HUES48 (cell line): ENCODE data around the gene NUP210.
A peak's percentile ranks its signal among the peaks of the same experiment; 100 is the strongest.

ENCODE experiments used
- H3K27ac ChIP-seq: one replicate; pipeline ENCODE4 v1.7.0; 2013; ENCODE audit warnings: low read depth, low read length, inconsistent platforms
- H3K27me3 ChIP-seq: 2 replicates; pipeline ENCODE4 v1.6.1; 2013; ENCODE audit warnings: mild to moderate bottlenecking, low read length; ENCODE audit not compliant: control insufficient read depth, insufficient read depth
- H3K36me3 ChIP-seq: 2 replicates; pipeline ENCODE4 v1.6.1; 2013; ENCODE audit warnings: low read length; ENCODE audit not compliant: control insufficient read depth, insufficient read depth
- H3K4me1 ChIP-seq: 2 replicates; pipeline ENCODE4 v1.6.1; 2013; ENCODE audit warnings: mild to moderate bottlenecking, low read length; ENCODE audit not compliant: control insufficient read depth, insufficient read depth
- H3K4me3 ChIP-seq: 2 replicates; pipeline ENCODE4 v1.5.1; 2013; ENCODE audit warnings: mild to moderate bottlenecking, low read depth, low read length
- H3K9ac ChIP-seq: 2 replicates; pipeline ENCODE4 v1.6.1; 2013; ENCODE audit warnings: mild to moderate bottlenecking, low read depth, low read length, moderate library complexity
- H3K9me3 ChIP-seq: 2 replicates; pipeline ENCODE4 v1.6.1; 2013; ENCODE audit warnings: low read length; ENCODE audit not compliant: control insufficient read depth, insufficient read depth

Gene NUP210

DNA sequence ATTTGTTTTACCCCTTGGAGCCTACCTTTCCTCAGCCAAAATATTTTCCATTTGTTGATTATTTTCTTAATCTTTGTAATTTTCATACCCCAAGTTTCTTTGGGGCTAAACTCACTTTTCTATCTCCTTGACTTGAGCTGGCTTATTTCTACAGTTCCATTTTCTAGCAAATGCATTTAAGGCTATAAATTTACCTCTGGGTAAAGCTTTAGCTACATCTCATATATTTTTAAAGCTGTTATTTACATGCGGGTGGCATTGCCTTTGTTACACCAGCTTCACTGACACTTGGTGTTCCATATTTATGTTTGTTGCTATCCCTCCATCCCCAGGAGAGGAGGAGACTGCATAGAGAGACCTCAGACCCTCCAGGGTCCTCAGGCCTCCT is 136.3 kb downstream of the NUP210 start:
- H3K27ac ChIP-seq, result no peak overlapping the region
- 0 out of 2 replicates have a peak, but pooled peaks cover 7% of the 10 kb centered on the region for H3K4me1 ChIP-seq
- peaks cover 9% of the 10 kb centered on the region for H3K9me3 ChIP-seq
- no peaks in the 10 kb centered on the region for H3K36me3 ChIP-seq
- no peak overlapping the region for H3K9ac ChIP-seq
- H3K4me3 ChIP-seq, result no peak overlapping the region
- H3K27me3 ChIP-seq, result peaks cover 34% of the 10 kb centered on the region

DNA sequence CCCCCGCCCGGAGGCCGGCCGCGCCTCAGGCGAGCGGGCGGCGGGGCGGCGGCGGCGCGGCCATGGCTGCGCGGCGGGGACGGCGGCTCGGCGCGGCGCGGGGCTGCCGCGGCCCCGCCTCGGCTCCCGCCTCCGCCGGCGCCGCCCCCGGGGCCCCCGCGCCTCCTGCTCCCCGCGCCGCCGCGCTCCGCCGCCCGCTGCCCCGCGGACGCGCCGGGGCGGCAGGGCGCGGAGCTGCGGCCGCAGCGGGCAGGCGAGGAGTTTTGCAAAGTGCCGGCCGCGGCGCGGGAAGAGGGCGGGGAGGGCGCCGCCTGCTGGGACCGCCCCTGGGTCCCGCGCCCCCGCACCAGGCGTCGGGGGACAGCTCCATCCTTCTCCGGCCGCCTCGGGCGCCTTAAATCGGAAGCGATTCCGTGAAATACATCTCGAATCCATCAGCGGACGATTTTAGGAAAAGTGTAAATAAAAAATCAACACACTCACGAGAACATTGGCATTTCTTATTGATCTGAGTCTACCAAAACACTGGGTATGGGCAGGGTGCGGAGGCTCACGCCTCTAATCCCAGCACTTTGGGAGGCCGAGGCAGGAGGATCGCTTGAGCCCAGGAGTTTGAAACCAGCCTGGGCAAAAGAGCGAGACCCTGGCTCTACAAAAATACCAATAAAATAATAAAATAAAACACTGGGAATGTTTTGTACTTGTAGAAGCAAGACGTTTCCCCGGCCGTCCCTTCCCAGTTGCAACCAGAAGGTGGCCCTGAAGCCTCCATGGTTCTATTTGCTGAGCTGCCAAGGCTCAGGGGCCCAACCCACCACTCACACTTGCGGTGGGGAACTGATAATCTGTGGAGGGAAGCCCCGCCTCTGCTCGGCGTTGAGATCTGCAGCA is 136.9 kb downstream of the NUP210 start:
- no peak overlapping the region for H3K9ac ChIP-seq
- peaks cover 34% of the 10 kb centered on the region for H3K27me3 ChIP-seq
- 0 out of 2 replicates have a peak, but pooled peaks cover 7% of the 10 kb centered on the region for H3K4me1 ChIP-seq
- no peak overlapping the region for H3K27ac ChIP-seq
- peaks cover 9% of the 10 kb centered on the region for H3K9me3 ChIP-seq
- H3K36me3 ChIP-seq, result no peaks in the 10 kb centered on the region
- H3K4me3 ChIP-seq, result peak overlapping the region; percentile 64

GRCh38 chr3:13282358-13282985 is 137.7 kb downstream of the NUP210 start:
- peaks cover 34% of the 10 kb centered on the region for H3K27me3 ChIP-seq
- H3K4me3 ChIP-seq, result peak overlapping the region; percentile 63
- H3K9ac ChIP-seq, result no peak overlapping the region
- H3K27ac ChIP-seq, result no peak overlapping the region
- H3K36me3 ChIP-seq, result no peaks in the 10 kb centered on the region
- H3K9me3 ChIP-seq, result peaks cover 9% of the 10 kb centered on the region
- H3K4me1 ChIP-seq, result 0 out of 2 replicates have a peak, but pooled peaks cover 7% of the 10 kb centered on the region

GRCh38 chr3:13281507-13282357 is 138.4 kb downstream of the NUP210 start:
- H3K27ac ChIP-seq, result no peak overlapping the region

DNA sequence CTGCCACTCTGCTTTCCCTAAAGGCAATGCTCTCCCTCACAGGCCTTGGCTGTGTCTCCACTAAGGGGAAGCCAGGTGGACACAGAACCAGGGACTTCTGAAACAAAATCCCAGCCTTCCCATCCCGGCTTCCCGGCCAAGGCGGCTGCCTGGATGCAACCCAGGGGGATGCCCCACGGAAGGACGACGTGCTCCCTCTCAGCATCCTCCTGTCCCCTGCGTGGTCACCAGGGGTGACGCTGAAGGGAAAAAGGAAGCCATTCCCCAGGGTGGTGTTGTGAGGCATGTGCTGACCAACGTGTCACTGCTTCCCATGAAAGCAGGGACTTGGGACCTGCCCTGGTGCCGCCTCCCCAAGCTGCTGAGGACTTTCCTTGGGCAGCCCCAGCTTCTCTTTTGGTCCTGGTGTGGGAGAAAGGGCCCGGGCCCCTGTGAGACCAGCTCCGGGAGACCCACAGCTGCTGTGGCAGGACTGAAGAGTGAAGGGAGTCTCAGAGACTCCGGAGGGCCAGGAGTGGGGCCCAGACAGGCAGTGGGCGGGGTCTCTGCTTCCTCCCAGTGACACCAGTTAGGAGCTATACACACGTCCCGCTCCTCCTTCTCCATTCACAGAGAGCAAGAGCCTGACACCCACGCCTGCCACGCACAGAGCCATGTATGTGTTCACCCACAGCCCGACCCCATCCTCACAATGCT is 139.2 kb downstream of the NUP210 start:
- H3K9me3 ChIP-seq, result peaks cover 9% of the 10 kb centered on the region

More at GRCh38 chr3:13281507-13282357, 138.4 kb downstream of the NUP210 start:
- no peak overlapping the region for H3K9ac ChIP-seq
- H3K4me1 ChIP-seq, result 0 out of 2 replicates have a peak, but pooled peaks cover 7% of the 10 kb centered on the region
- H3K9me3 ChIP-seq, result peaks cover 9% of the 10 kb centered on the region
- H3K36me3 ChIP-seq, result no peaks in the 10 kb centered on the region
- peak overlapping the region; percentile 63 for H3K4me3 ChIP-seq
- peaks cover 34% of the 10 kb centered on the region for H3K27me3 ChIP-seq

GRCh38 chr3:13280122-13280790 is 139.9 kb downstream of the NUP210 start:
- H3K9ac ChIP-seq, result no peak overlapping the region
- H3K36me3 ChIP-seq, result no peaks in the 10 kb centered on the region
- no peak overlapping the region for H3K27ac ChIP-seq
- H3K4me1 ChIP-seq, result 0 out of 2 replicates have a peak, but pooled peaks cover 7% of the 10 kb centered on the region
- H3K27me3 ChIP-seq, result peaks cover 34% of the 10 kb centered on the region
- H3K9me3 ChIP-seq, result peaks cover 9% of the 10 kb centered on the region
- H3K4me3 ChIP-seq, result no peak overlapping the region

More for the DNA sequence above, 139.2 kb downstream of the NUP210 start:
- peaks cover 34% of the 10 kb centered on the region for H3K27me3 ChIP-seq
- peak overlapping the region; percentile 63; the same call in 1 of the 2 replicates for H3K4me3 ChIP-seq
- H3K27ac ChIP-seq, result no peak overlapping the region
- 0 out of 2 replicates have a peak, but pooled peaks cover 7% of the 10 kb centered on the region for H3K4me1 ChIP-seq
- no peaks in the 10 kb centered on the region for H3K36me3 ChIP-seq
- H3K9ac ChIP-seq, result no peak overlapping the region

DNA sequence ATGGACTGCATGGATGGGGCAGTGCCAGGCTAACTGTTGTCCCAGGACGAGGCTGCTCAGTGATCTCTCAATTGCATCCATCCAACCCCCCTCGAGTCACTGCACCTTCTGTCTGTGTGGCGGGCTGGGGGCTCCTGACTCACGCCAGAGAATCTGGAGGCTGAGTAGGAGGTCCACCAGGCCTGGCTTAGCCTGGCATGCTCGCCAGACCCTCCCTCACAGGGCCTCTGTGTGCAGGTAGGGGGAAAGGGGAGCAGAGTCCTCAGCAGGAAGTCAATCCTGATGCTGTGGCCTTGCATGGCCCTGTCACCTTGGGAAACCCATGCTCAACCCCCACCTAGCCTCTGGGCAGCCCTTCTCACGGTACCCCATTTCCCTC is 140.6 kb downstream of the NUP210 start:
- no peaks in the 10 kb centered on the region for H3K36me3 ChIP-seq
- no peak overlapping the region for H3K4me3 ChIP-seq
- peaks cover 8% of the 10 kb centered on the region for H3K9me3 ChIP-seq
- 0 out of 2 replicates have a peak, but pooled peaks cover 7% of the 10 kb centered on the region for H3K4me1 ChIP-seq
- no peak overlapping the region for H3K9ac ChIP-seq
- peaks cover 34% of the 10 kb centered on the region for H3K27me3 ChIP-seq
- H3K27ac ChIP-seq, result no peak overlapping the region

DNA sequence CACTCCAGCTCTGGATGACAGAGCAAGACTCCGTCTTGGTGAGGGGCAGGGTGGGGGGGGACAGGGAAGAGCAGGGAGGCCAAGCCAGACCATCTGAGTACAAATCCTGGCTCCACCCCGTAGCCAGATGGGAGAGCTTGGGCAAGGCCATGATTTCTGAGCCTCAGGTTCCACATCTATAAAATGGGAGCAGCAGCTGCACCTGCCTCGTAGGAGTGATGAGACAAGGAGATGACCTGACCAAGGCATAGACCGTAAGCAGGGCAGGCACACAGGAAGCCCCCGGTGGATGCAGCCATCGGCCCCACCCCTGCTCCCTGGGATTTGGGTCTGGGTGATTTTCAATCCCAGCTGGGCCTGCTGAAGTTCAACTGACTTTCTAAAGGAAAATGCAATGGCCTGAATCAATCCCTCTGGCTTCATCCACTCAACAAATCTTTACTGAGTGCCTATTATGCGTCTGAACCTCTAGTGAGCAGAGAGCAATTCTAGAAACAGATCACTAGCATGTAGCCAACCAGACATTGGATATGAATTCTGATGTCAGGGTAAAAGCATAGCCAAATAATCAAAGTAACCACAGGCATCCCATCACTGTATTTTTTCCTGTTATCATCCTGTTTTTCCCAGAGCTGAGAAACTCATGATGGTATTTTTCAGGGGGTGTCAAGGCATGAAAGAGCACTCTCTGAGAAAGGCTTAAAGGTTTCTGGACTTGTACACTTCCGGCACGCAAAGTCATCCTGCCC is 141.2 kb downstream of the NUP210 start:
- Histone ChIP-seq H3K4me3 (no peak overlapping the region), H3K9ac (no peak overlapping the region), H3K27me3 (peaks cover 32% of the 10 kb centered on the region), H3K4me1 (0 out of 2 replicates have a peak, but pooled peaks cover 7% of the 10 kb centered on the region), H3K27ac (no peak overlapping the region), H3K36me3 (no peaks in the 10 kb centered on the region), H3K9me3 (peaks cover 2% of the 10 kb centered on the region; the same call in 1 of the 2 replicates)

- no peak overlapping the region for H3K27ac ChIP-seq
- no peaks in the 10 kb centered on the region for H3K36me3 ChIP-seq
- H3K9me3 ChIP-seq, result no peaks in the 10 kb centered on the region
- H3K4me1 ChIP-seq, result 0 out of 2 replicates have a peak, but pooled peaks cover 7% of the 10 kb centered on the region
- H3K27me3 ChIP-seq, result peaks cover 23% of the 10 kb centered on the region
- no peak overlapping the region for H3K9ac ChIP-seq
- no peak overlapping the region for H3K4me3 ChIP-seq
These were observed 142.1 kb downstream of the NUP210 start for GRCh38 chr3:13277860-13278531.
